GM10266 (cell line): ENCODE measurements around the gene SMG6.

Experiments
- DNase-seq: peaks from one replicate; pipeline ENCODE4 v3.0.0; 2012; ENCODE audit errors: extremely low spot score
- TF ChIP-seq, protein P1 (sequence below): IDR thresholded peaks from 2 replicates; pipeline ENCODE4 v1.5.1; 2012; ENCODE audit warnings: mild to moderate bottlenecking, low read depth; ENCODE audit not compliant: control insufficient read depth, insufficient read depth; ENCODE audit errors: missing control alignments

Gene SMG6

DNA sequence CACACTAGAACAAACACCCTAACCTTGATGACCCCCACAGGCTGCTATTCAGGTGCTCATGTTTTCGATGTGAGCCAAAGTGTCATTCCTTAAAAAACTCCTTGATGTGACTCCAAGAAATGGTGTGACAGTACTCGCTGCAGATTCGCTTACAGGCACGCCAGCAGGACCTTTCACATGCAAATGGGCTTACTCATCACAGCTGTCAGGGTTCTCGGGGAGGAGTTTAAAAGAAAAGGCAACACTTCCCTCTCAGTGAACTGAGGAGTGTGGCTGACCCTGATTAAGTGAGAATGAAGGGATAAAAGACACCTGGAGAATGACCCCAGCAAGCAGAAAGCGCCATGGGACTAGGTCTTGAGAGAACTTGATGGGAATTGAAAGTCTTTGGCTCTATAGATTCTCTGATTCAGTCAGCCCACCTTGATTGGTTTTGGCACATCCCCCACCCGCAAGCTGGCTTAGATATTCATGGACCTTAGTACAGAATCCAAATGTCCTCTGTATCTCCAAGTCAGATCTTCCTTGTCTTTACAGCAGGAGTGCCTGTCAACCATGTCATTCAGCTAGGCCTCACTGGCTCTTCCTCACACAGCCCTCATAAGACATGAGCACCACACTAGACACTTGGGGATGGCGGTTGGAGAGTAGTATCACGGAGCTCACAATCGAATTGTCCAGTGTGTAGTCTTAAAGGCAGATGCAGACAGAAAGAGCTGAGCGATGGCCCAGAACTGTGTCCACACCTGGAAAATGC is 166.1 kb downstream of the SMG6 start:
- TF ChIP-seq, protein P1, sequence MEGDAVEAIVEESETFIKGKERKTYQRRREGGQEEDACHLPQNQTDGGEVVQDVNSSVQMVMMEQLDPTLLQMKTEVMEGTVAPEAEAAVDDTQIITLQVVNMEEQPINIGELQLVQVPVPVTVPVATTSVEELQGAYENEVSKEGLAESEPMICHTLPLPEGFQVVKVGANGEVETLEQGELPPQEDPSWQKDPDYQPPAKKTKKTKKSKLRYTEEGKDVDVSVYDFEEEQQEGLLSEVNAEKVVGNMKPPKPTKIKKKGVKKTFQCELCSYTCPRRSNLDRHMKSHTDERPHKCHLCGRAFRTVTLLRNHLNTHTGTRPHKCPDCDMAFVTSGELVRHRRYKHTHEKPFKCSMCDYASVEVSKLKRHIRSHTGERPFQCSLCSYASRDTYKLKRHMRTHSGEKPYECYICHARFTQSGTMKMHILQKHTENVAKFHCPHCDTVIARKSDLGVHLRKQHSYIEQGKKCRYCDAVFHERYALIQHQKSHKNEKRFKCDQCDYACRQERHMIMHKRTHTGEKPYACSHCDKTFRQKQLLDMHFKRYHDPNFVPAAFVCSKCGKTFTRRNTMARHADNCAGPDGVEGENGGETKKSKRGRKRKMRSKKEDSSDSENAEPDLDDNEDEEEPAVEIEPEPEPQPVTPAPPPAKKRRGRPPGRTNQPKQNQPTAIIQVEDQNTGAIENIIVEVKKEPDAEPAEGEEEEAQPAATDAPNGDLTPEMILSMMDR, result no peak
- peak; percentile 69 for DNase-seq

DNA sequence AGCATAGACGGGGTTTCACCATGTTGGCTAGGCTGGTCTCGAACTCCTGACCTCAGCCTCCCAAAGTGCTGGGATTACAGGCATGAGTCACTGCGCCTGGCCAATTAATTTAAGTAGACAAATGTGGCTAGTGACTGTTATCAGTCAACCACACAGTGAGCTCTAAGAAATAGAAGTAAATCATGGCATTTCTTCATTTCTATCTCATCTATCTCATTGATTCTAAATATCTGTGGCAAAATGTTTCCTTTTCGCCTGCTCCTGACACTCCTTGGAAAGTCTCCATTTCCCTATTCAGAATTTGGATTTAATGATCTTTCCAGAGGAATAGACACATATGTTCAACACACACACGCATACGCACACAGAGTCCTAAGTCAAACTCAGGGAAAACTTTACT is 167.3 kb downstream of the SMG6 start:
- TF ChIP-seq, protein P1, result no peak
- no peak for DNase-seq

DNA sequence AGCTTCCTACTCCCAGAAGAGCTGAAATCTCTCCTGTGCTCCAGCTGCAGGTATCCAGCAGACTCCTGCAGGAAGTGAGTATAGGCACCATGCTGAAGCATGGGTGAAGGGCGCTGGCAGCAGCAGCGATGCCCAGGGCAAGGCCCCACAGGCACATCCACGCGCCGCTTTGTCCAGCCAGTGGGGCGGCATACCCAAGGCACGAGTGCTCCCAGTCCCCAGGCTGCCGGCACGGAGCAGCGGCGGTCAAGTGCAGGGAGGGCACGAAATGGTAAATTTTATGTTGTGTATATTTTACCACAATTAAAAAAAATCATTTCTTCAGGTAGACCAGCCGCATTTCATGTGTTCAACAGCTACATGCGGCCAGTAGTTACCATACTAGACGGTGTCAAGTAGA is 175.6 kb downstream of the SMG6 start:
- no peak for DNase-seq
- TF ChIP-seq, protein P1, result no peak

DNA sequence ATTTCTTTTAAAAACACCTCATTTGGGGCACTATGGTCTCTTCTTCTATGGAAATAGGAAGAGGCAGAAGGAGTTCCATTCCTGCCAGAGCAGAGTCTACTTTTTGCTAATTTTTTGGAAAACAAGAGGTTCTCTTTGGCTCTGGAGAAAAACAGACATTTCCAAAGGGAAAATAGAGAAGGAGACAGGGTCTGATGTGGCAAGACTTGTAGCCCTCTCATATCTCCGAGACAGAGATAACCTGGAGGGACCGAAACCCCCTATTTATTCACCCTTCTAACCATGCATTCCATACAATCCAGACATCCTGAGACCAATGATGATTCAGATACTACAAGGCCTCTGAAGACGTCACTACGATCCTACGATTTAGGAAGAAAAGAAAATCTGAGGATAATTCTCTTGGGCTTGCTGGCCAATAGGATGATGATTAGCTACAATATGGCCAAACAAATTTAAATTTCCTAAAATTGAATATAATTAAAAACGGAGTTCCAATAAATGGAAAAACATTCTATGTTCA is 178.5 kb downstream of the SMG6 start:
- TF ChIP-seq, protein P1, result no peak
- no peak for DNase-seq

DNA sequence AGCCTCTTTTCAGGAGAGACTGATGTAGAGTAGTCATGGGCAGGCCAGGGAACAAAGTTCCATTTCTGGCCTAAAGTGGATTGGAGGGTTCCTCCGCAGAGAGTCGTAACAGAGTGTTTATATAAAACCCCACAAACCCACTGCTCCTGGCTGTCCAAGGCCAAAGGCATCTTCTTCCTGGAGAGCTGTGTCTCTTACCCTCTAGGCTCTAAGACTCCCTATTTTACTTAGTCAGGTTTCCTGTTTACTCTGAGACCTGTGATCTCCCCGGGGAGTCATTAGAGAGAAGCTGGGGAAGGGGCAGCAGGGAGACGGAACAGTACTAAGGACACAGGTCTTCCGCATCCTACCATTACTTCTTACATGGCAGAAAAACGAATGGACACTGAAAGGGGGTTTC is 179.2 kb downstream of the SMG6 start:
- TF ChIP-seq, protein P1, result no peak
- DNase-seq, result no peak

DNA sequence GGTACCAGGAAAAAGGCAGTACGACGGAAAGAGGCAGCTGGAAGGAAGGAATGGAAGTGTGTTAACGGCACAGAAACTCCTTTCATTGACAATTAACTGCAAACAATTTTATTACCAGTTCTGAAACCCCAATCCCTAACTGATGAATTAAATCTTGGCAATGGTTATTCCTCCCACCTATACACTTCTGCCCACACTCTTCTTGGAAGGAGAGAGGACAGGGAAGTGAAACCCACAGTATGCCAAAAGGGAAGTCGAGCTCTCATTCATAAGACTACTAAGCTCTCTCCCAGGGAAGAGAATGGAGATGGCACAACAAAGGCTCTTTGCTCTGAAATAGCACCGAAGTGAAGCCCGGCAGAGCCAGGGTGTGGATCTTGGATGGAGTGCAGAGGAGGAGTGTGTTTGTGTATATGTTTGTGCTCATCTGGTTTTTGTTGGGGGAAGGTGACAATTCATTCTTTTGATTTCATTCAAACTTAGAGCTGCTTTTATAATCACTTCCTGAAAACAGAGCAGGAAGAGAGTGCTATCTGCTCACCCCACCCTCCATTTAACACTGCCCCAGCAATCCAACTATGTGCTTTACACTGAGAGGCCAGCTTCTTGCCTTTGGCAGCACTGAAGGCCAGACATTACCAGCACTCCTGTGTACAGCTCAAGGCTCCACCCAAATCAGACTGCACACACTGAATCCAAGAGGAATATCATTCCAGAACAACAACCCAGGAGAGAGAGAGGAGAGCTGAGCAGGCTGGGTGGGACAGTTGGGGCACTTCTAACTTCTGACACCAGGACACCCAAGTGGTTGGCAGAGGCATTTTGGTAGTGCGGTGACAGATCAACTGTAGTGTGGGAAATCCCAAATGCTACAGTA is 180.0 kb downstream of the SMG6 start:
- DNase-seq, result peak; percentile 45
- TF ChIP-seq, protein P1, result no peak

DNA sequence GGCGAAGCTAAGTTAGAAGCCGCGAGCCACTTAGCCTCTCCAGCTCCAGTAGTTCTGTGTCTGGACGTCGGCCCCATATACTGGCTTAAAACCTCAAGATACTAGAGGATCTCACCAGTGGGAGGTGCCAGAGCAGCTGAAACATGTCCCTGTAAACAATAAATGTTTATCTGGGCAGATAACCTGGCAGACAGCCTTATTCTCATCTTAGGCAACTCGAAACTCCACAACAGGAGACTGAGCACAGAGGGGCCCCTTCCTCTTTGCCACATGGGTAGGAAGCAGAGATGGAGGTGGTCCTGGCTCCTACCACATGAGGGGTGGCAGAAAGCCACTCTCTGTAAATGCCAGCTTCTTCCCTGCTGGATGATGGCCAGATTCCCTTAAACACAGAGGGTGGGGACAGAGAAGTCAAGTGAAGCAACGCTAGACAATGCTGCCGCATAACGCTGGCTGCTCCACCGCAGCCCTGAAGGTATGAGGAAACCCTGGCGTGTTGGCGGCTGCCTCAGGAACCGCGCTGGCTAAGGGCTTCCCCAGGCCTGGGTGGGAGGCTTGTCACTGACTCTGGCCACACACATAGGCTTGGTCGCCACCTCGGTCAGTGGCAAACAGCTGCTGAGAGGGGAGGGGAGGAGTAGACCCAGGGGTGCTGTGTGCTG is 180.8 kb downstream of the SMG6 start:
- TF ChIP-seq, protein P1, result peak; percentile 5
- peak; percentile 45 for DNase-seq
